GM12878 (cell line): ENCODE results near the gene TRRAP.

Experiments used
- EP300 ChIP-seq, 2 experiments: fragments of 150-350 bp in 1 of 2; IDR thresholded peaks; 2 replicates each; pipeline ENCODE4 v1.6.1; 2011 to 2012; ENCODE audit warnings: low read depth in 2 of 2, low read length in 2 of 2, borderline replicate concordance in 1 of 2, improper control_type of control experiment in 1 of 2, inconsistent platforms in 1 of 2; ENCODE audit not compliant: control insufficient read depth in 1 of 2
- HDGF ChIP-seq: fragments of 450-650 bp; IDR thresholded peaks from 2 replicates; pipeline ENCODE4 v1.6.1; 2016; ENCODE audit warnings: antibody characterized with exemption
- RB1 ChIP-seq: fragments of 450-650 bp; formaldehyde crosslinking; IDR thresholded peaks from 2 replicates; pipeline ENCODE4 v1.6.1; 2017; ENCODE audit warnings: mild to moderate bottlenecking, borderline replicate concordance

- TF ChIP-seq RB1: no peak
- TF ChIP-seq HDGF: no peak
- no peak for TF ChIP-seq EP300 (IDR thresholded peaks at IDR 0.05; ENCODE audit: borderline replicate concordance in 1 of 2, control insufficient read depth in 1 of 2, low read depth in 2 of 2, low read length in 2 of 2)
Measured at GRCh38 chr7:99005776-99006175, 127.4 kb downstream of the TRRAP start.
